GM12878 (cell line): Measurements from ENCODE around the gene DDX10. TPM values are rescaled to one million over a fixed set of nuclear protein-coding genes. Genes with fewer than 3 reads are reported as not detected.

ENCODE experiments used
- ATAC-seq: fragments of 200-7000 bp; cut with Tn5 transposase; 3 replicates; pipeline ENCODE4 v1.9.1; 2020; ENCODE audit warnings: mild to moderate bottlenecking, moderate library complexity
- BruUV-seq: library from RNA; stranded (reverse); fragments of 400-500 nt; replicated peaks from 2 replicates; lab custom pipeline; 2021; lab: Mats Ljungman, UMichigan
- CTCF ChIA-PET: fragments of 300-600 bp; sonication (Branson Sonifier 250); formaldehyde crosslinking; extraction: SDS; loops from one replicate; lab custom pipeline; 2021; ENCODE audit warnings: inconsistent platforms; lab: Yijun Ruan, JAX
- POLR2A ChIA-PET: fragments of 350-600 bp; formaldehyde crosslinking; extraction: SDS; loops from one replicate; lab custom pipeline; 2021; ENCODE audit warnings: inconsistent platforms; lab: Charles Lee
- RAD21 ChIA-PET: fragments of 300-600 bp; sonication (Branson Sonifier 250); formaldehyde crosslinking; loops from one replicate; lab custom pipeline; 2023; ENCODE audit warnings: antibody characterized with exemption; ENCODE audit not compliant: unreplicated experiment; lab: Charles Lee
- SMC1A ChIA-PET: fragments of 300-600 bp; sonication (Branson Sonifier 250); formaldehyde crosslinking; loops from one replicate; lab custom pipeline; 2023; ENCODE audit not compliant: unreplicated experiment, uncharacterized antibody; lab: Charles Lee
- DNase-seq: peaks from one replicate; pipeline ENCODE4 v3.0.0-alpha.2; 2011; ENCODE audit warnings: low read depth, low spot score
- FAIRE-seq: peaks from 3 replicates; lab custom pipeline; 2011; peaks lifted over from hg19 to GRCh38; lab: Jason Lieb, UNC
- H2AFZ ChIP-seq: 2 replicates; pipeline ENCODE4 v1.6.0; 2011; ENCODE audit warnings: low read depth, low read length, control low read depth; ENCODE audit not compliant: control insufficient read depth
- H3K27ac ChIP-seq: 2 replicates; pipeline ENCODE4 v1.5.1; 2011; ENCODE audit warnings: control low read depth; ENCODE audit not compliant: control insufficient read depth, insufficient read depth
- H3K27me3 ChIP-seq, 2 experiments: replicated peaks in 1 of 2; 2 replicates each; pipeline versions ENCODE4 v1.6.0 to v1.6.1; 2011; ENCODE audit warnings: low read length in 1 of 2; ENCODE audit not compliant: control insufficient read depth in 2 of 2, insufficient read depth in 2 of 2
- H3K36me3 ChIP-seq, 2 experiments: 2 replicates each; pipeline ENCODE4 v1.5.1; 2011; ENCODE audit warnings: low read length in 1 of 2; ENCODE audit not compliant: control insufficient read depth in 2 of 2, insufficient read depth in 2 of 2
- H3K4me1 ChIP-seq: 2 replicates; pipeline ENCODE4 v1.6.1; 2011; ENCODE audit warnings: mild to moderate bottlenecking, low read length, moderate library complexity, mixed read lengths; ENCODE audit not compliant: control insufficient read depth, insufficient read depth
- H3K4me2 ChIP-seq: 2 replicates; pipeline ENCODE4 v1.6.0; 2011; ENCODE audit warnings: control low read depth; ENCODE audit not compliant: control insufficient read depth, insufficient read depth
- H3K4me3 ChIP-seq: fragments of 200-600 bp; sonication (generic); 2 replicates; pipeline ENCODE4 v1.5.1; 2016
- H3K79me2 ChIP-seq: 2 replicates; pipeline ENCODE4 v1.6.0; 2011; ENCODE audit warnings: low read length; ENCODE audit not compliant: control insufficient read depth, insufficient read depth
- H3K9ac ChIP-seq: 2 replicates; pipeline ENCODE4 v1.8.0; 2011; ENCODE audit warnings: low read length, control low read depth, mixed read lengths; ENCODE audit not compliant: control insufficient read depth, insufficient read depth
- H3K9me3 ChIP-seq: replicated peaks from 3 replicates; pipeline ENCODE4 v1.5.1; 2011; ENCODE audit warnings: mild to moderate bottlenecking, low read length; ENCODE audit not compliant: control insufficient read depth, insufficient read depth
- H4K20me1 ChIP-seq: 2 replicates; pipeline ENCODE4 v1.6.0; 2011; ENCODE audit not compliant: control insufficient read depth, insufficient read depth
- CBFB ChIP-seq: IDR thresholded peaks from 2 replicates; pipeline ENCODE4 v1.6.1; 2016; ENCODE audit warnings: antibody characterized with exemption, low read depth
- CBX5 ChIP-seq: sonication (generic); IDR thresholded peaks from 2 replicates; pipeline ENCODE4 v1.6.1; 2016; ENCODE audit warnings: low read depth, moderate library complexity, mild to moderate bottlenecking, inconsistent platforms
- CHD4 ChIP-seq: fragments of 200-600 bp; sonication (generic); IDR thresholded peaks from 2 replicates; pipeline ENCODE4 v1.6.1; 2016; ENCODE audit warnings: mild to moderate bottlenecking
- DPF2 ChIP-seq: fragments of 450-650 bp; IDR thresholded peaks from 2 replicates; pipeline ENCODE4 v1.6.1; 2017; ENCODE audit warnings: mild to moderate bottlenecking
- EGR1 ChIP-seq, 2 experiments: IDR thresholded peaks; 1 replicate in 1 of 2; 2 replicates in 1 of 2; pipeline ENCODE4 v1.6.1; 2011 to 2012; ENCODE audit warnings: low read depth in 2 of 2, low read length in 2 of 2, borderline replicate concordance in 1 of 2, mild to moderate bottlenecking in 1 of 2, moderate library complexity in 1 of 2
- EP300 ChIP-seq, 2 experiments: fragments of 150-350 bp in 1 of 2; IDR thresholded peaks; 2 replicates each; pipeline ENCODE4 v1.6.1; 2011 to 2012; ENCODE audit warnings: low read depth in 2 of 2, low read length in 2 of 2, borderline replicate concordance in 1 of 2, improper control_type of control experiment in 1 of 2, inconsistent platforms in 1 of 2; ENCODE audit not compliant: control insufficient read depth in 1 of 2
- KDM1A ChIP-seq: fragments of 200-600 bp; sonication (generic); IDR thresholded peaks from 2 replicates; pipeline ENCODE4 v1.6.1; 2016; ENCODE audit warnings: borderline replicate concordance
- MTA2 ChIP-seq: fragments of 450-650 bp; IDR thresholded peaks from 2 replicates; pipeline ENCODE4 v1.6.1; 2016; ENCODE audit warnings: low read depth, mild to moderate bottlenecking, moderate library complexity
- NFYA ChIP-seq: IDR thresholded peaks from 2 replicates; pipeline ENCODE4 v1.6.1; 2011; ENCODE audit warnings: low read depth, mild to moderate bottlenecking, low read length, improper control_type of control experiment, borderline replicate concordance
- NR2C1 ChIP-seq: fragments of 450-650 bp; IDR thresholded peaks from 2 replicates; pipeline ENCODE4 v1.6.1; 2017; ENCODE audit warnings: antibody characterized with exemption, mild to moderate bottlenecking, moderate library complexity
- SMAD1 ChIP-seq: fragments of 450-650 bp; IDR thresholded peaks from 2 replicates; pipeline ENCODE4 v1.6.1; 2018; ENCODE audit warnings: mild to moderate bottlenecking, low read depth; ENCODE audit not compliant: partially characterized antibody
- SMC3 ChIP-seq: IDR thresholded peaks from 2 replicates; pipeline ENCODE4 v1.6.1; 2011; ENCODE audit warnings: low read length, improper control_type of control experiment, borderline replicate concordance
- SUPT20H ChIP-seq: IDR thresholded peaks from 2 replicates; pipeline ENCODE4 v1.6.1; 2011; ENCODE audit warnings: low read depth, mild to moderate bottlenecking, low read length, moderate library complexity, borderline replicate concordance; ENCODE audit not compliant: control insufficient read depth
- TAF1 ChIP-seq: IDR thresholded peaks from 2 replicates; pipeline ENCODE4 v1.6.1; 2011; ENCODE audit warnings: mild to moderate bottlenecking, low read depth, low read length, borderline replicate concordance
- TCF12 ChIP-seq: IDR thresholded peaks from 2 replicates; pipeline ENCODE4 v1.6.1; 2011; ENCODE audit warnings: low read depth, mild to moderate bottlenecking, low read length
- ZNF24 ChIP-seq: fragments of 450-650 bp; IDR thresholded peaks from 2 replicates; pipeline ENCODE4 v1.6.1; 2017; ENCODE audit warnings: antibody characterized with exemption, mild to moderate bottlenecking
- ZSCAN29 ChIP-seq: fragments of 450-650 bp; IDR thresholded peaks from 2 replicates; pipeline ENCODE4 v1.6.1; 2017; ENCODE audit warnings: mild to moderate bottlenecking, moderate library complexity
- WGBS: methylation state at CpG from one replicate; pipeline ENCODE4 v1.1.6; 2016; ENCODE audit warnings: low lambda C conversion rate; ENCODE audit not compliant: insufficient replicate concordance, insufficient coverage; ENCODE audit errors: missing lambda C conversion rate; 5-methylcytosine and 5-hydroxymethylcytosine counted together
- in situ Hi-C: fragments of 300-500 bp; cut with MboI; formaldehyde crosslinking; loops from 9 replicates; pipeline ENCODE4 v1.14.3; 2018; ENCODE audit warnings: mixed read lengths
- intact Hi-C: fragments of 100-400 bp; cut with micrococcal nuclease; formaldehyde crosslinking; loops from one replicate; pipeline ENCODE4 v1.14.2; 2022; ENCODE audit not compliant: unreplicated experiment
- polyA plus RNA-seq, 11 experiments: library from polyadenylated mRNA; depleted of rRNA in 4 of 11; unstranded in 6 of 11; stranded (reverse) in 5 of 11; fragments of >200 nt; fragmentation: Nextera tagmentation in 4 of 11; fragmentation: Illumina TruSeq in 1 of 11; extraction: Ambion mirVana in 4 of 11; extraction: Trizol in 1 of 11; gene quantifications; 1 replicate in 1 of 11; 2 replicates in 10 of 11; pipeline versions ENCODE4 v1.2.1 to v1.2.3, GENCODE V29; 2011 to 2016; ENCODE audit warnings: inconsistent platforms in 2 of 11, missing spikeins in 2 of 11, low read depth in 1 of 11
- total RNA-seq, 4 experiments: library from RNA; depleted of rRNA in 3 of 4; stranded (reverse); fragments of >200 nt in 3 of 4; fragmentation: Illumina TruSeq in 1 of 4; extraction: Trizol in 1 of 4; gene quantifications; 2 replicates each; pipeline versions ENCODE4 v1.2.1 to v1.2.3, GENCODE V29; 2013 to 2021
- TF ChIP-seq, protein P1 (sequence below): fragments of 450-650 bp; formaldehyde crosslinking; IDR thresholded peaks from 2 replicates; pipeline ENCODE4 v1.4.0; 2022; ENCODE audit warnings: mild to moderate bottlenecking, moderate library complexity
- TF ChIP-seq, protein P2 (sequence below): IDR thresholded peaks from 2 replicates; pipeline ENCODE4 v1.6.1; 2012; ENCODE audit warnings: low read length, inconsistent platforms

Gene DDX10
- total and polyA plus RNA-seq, 10 of the 15 experiments (the other 5 are each of a cell fraction or from before 2014, with no cell fraction given): 20.9 to 51.5 (median 31.9) TPM

DNA sequence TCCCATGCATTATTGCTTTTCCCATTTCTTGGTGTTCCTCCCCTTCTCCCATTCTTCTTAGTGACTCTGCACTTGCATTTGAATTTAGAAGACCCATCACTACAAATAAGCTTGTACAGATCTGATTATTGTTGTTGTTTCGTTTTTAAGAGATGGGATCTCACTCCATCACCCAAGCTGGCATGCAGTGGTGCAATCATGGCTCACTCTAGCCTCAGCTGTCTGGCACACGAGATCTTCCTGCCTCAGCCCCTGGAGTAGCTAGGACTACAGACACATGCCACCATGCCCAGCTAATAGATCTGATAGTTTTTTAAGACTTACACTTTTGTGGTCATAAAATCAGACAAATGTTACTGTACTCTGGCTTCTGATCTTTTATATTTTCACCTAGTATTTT is 252.1 kb downstream of the DDX10 start:
- RAD21 ChIA-PET: no interaction called here
- 53% methylated on average over 2 of the region's 2 CpGs for whole genome bisulfite sequencing

DNA sequence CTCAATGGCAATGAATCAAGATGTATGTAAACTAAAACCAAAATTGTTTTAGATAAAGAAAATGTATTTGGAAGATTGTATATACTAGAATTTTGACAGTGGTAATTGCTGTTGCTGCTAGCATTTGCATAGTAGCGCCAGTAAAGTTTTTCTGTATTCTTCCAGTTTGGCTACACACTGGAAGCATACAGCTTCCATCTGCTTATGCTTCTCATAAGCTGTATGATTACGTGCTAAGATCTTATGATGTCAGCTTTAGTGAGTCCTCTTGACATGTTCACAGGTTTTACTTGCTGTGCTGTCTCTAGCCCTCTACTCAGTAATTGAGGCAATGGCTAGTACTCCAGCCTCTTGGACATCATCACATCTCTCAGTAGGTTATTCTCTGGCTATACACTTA is 256.3 kb downstream of the DDX10 start:
- intact Hi-C loops (no loop called here), in situ Hi-C loops (no loop called here)
- POLR2A ChIA-PET: no interaction called here
- Histone ChIP-seq H3K36me3 (no peaks in the 10 kb centered on the region), H3K9ac (no peak overlapping the region), H3K79me2 (no peaks in the 10 kb centered on the region), H3K9me3 (no peaks in the 10 kb centered on the region), H4K20me1 (no peaks in the 10 kb centered on the region), H2AFZ (no peak overlapping the region), H3K4me3 (no peak overlapping the region), H3K27me3 (no peaks in the 10 kb centered on the region), H3K27ac (no peak overlapping the region), H3K4me2 (no peak overlapping the region), H3K4me1 (no peaks in the 10 kb centered on the region)
- DNase-seq (no peak), ATAC-seq (no peak), FAIRE-seq (no peak)
- WGBS: 98% methylated on average over 2 of the region's 2 CpGs
- CTCF ChIA-PET: no interaction called here
- RAD21 ChIA-PET: no interaction called here
- SMC1A ChIA-PET: interaction anchor here (0.6 kb wide), 1 partner anchor 187 kb away, joined by 3 read pairs; no protein-coding TSS in a partner anchor
- BruUV-seq: no TSS peak
- TF ChIP-seq NR2C1 (no peak), TCF12 (no peak), SMC3 (no peak), SUPT20H (no peak), NFYA (no peak), DPF2 (no peak), CBX5 (no peak), CBFB (no peak)
- TF ChIP-seq, protein P1, sequence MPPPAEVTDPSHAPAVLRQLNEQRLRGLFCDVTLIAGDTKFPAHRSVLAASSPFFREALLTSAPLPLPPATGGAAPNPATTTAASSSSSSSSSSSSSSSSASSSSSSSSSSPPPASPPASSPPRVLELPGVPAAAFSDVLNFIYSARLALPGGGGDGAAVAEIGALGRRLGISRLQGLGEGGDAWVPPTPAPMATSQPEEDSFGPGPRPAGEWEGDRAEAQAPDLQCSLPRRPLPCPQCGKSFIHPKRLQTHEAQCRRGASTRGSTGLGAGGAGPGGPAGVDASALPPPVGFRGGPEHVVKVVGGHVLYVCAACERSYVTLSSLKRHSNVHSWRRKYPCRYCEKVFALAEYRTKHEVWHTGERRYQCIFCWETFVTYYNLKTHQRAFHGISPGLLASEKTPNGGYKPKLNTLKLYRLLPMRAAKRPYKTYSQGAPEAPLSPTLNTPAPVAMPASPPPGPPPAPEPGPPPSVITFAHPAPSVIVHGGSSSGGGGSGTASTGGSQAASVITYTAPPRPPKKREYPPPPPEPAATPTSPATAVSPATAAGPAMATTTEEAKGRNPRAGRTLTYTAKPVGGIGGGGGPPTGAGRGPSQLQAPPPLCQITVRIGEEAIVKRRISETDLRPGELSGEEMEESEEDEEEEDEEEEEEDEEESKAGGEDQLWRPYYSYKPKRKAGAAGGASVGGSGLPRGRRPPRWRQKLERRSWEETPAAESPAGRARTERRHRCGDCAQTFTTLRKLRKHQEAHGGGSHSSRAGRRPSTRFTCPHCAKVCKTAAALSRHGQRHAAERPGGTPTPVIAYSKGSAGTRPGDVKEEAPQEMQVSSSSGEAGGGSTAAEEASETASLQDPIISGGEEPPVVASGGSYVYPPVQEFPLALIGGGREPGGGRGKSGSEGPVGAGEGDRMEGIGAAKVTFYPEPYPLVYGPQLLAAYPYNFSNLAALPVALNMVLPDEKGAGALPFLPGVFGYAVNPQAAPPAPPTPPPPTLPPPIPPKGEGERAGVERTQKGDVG (CRISPR knock-in tag): no peak
- TF ChIP-seq, protein P2, sequence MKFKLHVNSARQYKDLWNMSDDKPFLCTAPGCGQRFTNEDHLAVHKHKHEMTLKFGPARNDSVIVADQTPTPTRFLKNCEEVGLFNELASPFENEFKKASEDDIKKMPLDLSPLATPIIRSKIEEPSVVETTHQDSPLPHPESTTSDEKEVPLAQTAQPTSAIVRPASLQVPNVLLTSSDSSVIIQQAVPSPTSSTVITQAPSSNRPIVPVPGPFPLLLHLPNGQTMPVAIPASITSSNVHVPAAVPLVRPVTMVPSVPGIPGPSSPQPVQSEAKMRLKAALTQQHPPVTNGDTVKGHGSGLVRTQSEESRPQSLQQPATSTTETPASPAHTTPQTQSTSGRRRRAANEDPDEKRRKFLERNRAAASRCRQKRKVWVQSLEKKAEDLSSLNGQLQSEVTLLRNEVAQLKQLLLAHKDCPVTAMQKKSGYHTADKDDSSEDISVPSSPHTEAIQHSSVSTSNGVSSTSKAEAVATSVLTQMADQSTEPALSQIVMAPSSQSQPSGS: no peak

More for the DNA sequence above, 252.1 kb downstream of the DDX10 start:
- no peaks in the 10 kb centered on the region for H3K79me2 ChIP-seq
- DNase-seq (no peak), FAIRE-seq (no peak), ATAC-seq (no peak)
- ChIA-PET POLR2A (no interaction called here), CTCF (no interaction called here), SMC1A (no interaction called here)
- no peaks in the 10 kb centered on the region for H3K9me3 ChIP-seq
- H4K20me1 ChIP-seq: no peaks in the 10 kb centered on the region
- no peak overlapping the region for H3K9ac ChIP-seq
- in situ Hi-C loops (no loop called here), intact Hi-C loops (no loop called here)
- TF ChIP-seq EP300 (IDR thresholded peaks at IDR 0.05; ENCODE audit: borderline replicate concordance in 1 of 2, control insufficient read depth in 1 of 2, low read depth in 2 of 2, low read length in 2 of 2) (no peak), MTA2 (no peak), TAF1 (no peak), SMAD1 (no peak), ZSCAN29 (no peak), KDM1A (no peak), CHD4 (no peak), ZNF24 (no peak), EGR1 (IDR thresholded peaks at IDR 0.05; ENCODE audit: borderline replicate concordance in 1 of 2, low read depth in 2 of 2, low read length in 2 of 2) (no peak)
- no TSS peak for BruUV-seq
- no peaks in the 10 kb centered on the region for H3K27me3 ChIP-seq
- H3K4me1 ChIP-seq: no peaks in the 10 kb centered on the region
- no peak overlapping the region for H2AFZ ChIP-seq
- no peak overlapping the region for H3K4me3 ChIP-seq
- H3K36me3 ChIP-seq: no peaks in the 10 kb centered on the region
- H3K4me2 ChIP-seq: no peak overlapping the region
- H3K27ac ChIP-seq: no peak overlapping the region
